RWPE1 (cell line): ENCODE measurements around the gene HSPBP1.

Experiments used
- CTCF ChIA-PET: fragments of 350-600 bp; sonication (Branson Sonifier 250); formaldehyde crosslinking; extraction: SDS; loops from one replicate; lab custom pipeline; 2021; lab: Yijun Ruan, JAX
- POLR2A ChIA-PET: fragments of 400-600 bp; formaldehyde crosslinking; extraction: SDS; loops from one replicate; lab custom pipeline; 2020; ENCODE audit warnings: antibody characterized with exemption; ENCODE audit not compliant: low non-redundant PET; lab: Yijun Ruan, JAX
- DNase-seq: peaks from one replicate; pipeline ENCODE4 v3.0.0; 2012; ENCODE audit warnings: low spot score
- H3K27ac ChIP-seq: fragments of 450-650 bp; 2 replicates; pipeline ENCODE4 v1.5.1; 2017
- TF ChIP-seq, protein P1 (sequence below): fragments of 450-650 bp; conservative IDR thresholded peaks from 2 replicates; pipeline ENCODE4 v1.5.1; 2017; ENCODE audit warnings: low read depth, mild to moderate bottlenecking

HSPBP1 gene

DNA sequence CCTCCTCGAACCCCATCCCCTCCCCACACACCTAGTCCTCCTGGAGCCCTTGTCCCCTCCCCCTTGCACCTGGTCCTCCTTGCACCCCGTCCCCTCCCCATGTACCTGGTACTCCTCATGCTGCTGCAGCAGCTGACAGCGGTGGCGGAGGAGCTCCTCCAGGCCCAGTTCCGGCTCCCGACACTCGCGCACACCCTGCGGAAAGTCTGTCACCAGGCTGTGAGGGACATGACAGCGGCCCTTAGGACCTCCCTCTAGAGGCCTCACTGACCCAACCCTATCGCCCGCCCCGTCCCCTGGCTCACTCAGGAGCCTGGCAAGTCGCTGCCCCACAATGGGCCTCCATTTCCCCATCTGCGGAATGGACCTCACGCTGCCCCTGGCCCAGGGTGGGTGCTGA is 14.7 kb downstream of the HSPBP1 start:
- ChIA-PET POLR2A (no interaction called here), CTCF (no interaction called here)
- H3K27ac ChIP-seq = no peak overlapping the region
- TF ChIP-seq, protein P1, sequence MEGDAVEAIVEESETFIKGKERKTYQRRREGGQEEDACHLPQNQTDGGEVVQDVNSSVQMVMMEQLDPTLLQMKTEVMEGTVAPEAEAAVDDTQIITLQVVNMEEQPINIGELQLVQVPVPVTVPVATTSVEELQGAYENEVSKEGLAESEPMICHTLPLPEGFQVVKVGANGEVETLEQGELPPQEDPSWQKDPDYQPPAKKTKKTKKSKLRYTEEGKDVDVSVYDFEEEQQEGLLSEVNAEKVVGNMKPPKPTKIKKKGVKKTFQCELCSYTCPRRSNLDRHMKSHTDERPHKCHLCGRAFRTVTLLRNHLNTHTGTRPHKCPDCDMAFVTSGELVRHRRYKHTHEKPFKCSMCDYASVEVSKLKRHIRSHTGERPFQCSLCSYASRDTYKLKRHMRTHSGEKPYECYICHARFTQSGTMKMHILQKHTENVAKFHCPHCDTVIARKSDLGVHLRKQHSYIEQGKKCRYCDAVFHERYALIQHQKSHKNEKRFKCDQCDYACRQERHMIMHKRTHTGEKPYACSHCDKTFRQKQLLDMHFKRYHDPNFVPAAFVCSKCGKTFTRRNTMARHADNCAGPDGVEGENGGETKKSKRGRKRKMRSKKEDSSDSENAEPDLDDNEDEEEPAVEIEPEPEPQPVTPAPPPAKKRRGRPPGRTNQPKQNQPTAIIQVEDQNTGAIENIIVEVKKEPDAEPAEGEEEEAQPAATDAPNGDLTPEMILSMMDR = no peak
- no peak for DNase-seq

DNA sequence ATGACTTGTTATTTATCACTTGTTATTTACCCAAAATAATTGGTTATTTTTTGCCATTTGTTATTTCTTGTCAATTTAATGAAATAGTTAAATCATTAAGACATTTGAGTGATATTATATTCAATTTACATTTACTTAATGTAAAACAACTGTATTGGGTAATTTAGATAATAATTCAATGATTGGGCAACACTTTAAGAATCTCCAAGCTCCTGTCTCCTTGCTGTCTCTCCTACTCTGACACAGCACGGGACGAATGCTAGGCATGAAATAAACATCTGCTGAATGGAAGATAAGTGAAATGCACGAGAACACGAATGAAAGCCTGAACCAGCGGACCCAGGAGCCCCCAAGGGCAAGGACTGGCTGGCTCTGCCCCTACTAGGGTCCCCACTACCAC is 15.4 kb downstream of the HSPBP1 start:
- no peak for DNase-seq
- POLR2A ChIA-PET = no interaction called here
- TF ChIP-seq, protein P1 = no peak
- CTCF ChIA-PET = no interaction called here
- H3K27ac ChIP-seq = no peak overlapping the region

DNA sequence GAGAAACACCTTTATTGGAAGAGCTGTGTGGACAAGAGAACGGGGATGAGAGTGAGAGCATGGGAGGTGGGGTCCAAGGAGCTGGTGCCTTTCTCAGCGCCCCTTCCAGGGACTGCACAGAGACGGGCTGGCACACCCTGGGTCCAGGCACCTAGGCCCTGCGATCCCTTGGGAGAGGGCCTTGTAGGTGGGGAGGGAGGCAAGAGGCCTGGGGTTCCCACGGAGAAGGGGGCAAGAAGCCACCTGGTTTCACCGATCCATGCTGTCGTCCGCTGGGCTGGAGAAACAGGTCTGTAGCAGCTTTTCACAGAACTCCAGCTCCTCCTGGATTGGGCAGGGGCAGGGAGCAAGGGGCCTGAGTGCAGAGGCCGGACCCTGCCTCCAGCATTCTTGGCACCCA is 17.6 kb downstream of the HSPBP1 start:
- H3K27ac ChIP-seq = peak overlapping the region; percentile 14; the same call in 1 of the 2 replicates

DNA sequence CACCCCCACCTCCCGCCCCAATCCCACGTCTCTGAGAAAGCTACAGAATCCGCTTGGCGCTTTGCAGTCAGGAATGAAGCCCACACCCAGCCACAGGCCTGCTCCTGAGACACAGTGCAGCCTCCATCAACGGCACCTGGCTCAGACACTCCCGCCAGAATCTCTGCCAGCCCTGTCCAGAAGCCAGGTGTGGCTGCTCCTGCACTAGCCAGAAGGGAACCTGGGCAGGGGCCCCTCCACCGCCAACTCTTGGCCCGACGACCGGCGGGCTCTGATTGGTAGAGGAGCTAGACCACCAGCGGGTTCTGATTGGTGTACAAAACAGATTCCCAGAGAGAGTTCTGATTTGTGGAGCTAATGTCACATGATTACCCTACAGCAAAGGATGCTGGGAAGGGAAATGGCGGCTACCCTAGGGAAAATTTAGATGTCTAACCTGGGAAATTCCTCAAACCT is 18.2 kb downstream of the HSPBP1 start:
- TF ChIP-seq, protein P1 = no peak
- POLR2A ChIA-PET = no interaction called here
- H3K27ac ChIP-seq = peak overlapping the region; percentile 99
- DNase-seq = no peak
- CTCF ChIA-PET = interaction anchor here (0.6 to 0.9 kb wide), 2 partner anchors 102 to 122 kb away, joined by 3 read pairs; partner anchors contain the start of gene TMEM238

More for the DNA sequence above, 17.6 kb downstream of the HSPBP1 start:
- CTCF ChIA-PET = no interaction called here
- TF ChIP-seq, protein P1 = no peak
- no peak for DNase-seq
- POLR2A ChIA-PET = no interaction called here

DNA sequence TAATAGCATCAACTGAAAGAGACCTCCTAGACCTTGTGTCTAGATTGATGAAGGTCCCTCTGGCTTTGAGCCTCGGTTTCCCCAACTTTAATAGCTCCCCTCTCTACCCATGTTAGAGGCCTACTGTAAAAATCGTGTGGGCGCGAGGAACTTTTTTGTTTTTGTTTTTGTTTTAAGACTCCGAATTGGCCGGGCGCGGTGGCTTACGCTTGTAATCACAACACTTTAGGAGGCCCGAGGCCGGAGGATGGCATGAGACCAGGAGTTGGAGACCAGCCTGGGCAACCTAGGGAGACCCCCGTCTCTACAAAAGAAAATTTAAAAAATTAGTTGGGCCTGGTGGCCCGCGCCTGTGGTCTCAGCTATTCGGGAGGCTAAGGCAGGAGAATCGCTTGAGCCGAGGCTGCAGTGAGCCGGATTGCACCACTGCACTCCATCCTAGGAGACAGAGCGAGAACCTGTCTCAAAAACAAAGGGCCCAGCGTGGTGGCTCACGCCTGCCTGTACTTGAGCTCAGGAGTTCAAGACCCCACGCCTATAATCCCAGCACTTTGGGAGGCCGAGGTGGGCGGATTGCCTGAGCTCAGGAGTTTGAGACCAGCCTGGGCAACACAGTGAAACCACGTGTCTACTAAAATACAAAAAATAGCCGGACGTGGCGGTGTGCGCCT is 20.2 kb downstream of the HSPBP1 start:
- TF ChIP-seq, protein P1 = no peak
- peak overlapping the region; percentile 99 for H3K27ac ChIP-seq
- ChIA-PET POLR2A (interaction anchor here (0.6 to 1.3 kb wide), 4 partner anchors 12 to 155 kb away, joined by 3 to 5 read pairs (median 3); partner anchors contain the start of gene HSPBP1), CTCF (no interaction called here)
- no peak for DNase-seq

DNA sequence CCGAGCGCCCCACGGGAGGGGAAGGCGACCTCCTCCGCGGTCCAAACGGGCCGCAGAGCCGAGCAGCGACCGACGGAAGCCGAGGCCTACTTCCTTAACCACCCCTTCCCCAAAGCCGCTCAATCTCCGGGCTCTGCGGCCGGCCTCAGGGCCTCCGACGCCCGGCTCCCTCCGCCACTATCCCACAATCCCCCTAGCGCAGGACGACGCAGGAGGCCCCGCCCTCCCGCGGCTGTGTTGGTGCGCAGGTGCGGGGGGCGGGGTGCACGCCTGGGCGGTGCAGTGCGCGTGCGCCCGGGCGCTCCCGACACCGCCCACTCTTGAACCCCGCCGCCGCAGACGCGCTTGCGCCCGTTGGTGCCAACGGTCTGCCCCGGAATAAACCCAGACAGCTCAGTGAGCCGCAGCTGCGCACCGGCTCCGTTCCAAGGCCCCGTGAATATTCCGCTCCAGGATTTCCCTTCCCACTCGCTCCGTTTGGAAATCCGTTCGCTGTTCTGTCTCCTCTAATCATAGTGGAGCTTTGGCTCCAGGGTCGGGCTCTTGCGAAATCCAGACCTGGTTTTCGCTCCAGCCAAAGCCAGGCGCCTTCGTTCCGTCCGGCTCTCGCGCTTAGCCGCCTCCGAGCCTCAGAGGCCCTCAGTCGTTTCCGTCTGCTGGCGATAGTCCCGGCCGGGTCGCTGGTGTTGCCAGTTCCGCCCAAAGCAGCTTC is 20.9 kb downstream of the HSPBP1 start, which contains the start of gene PPP6R1:
PPP6R1 (minus strand) TSS at position 190 of the 712 bp plus-strand sequence. CDS start 11,914 bp downstream, outside the sequence.
- H3K27ac ChIP-seq = peak within 1 kb of the TSS; percentile 99
- ChIA-PET CTCF (no interaction called here), POLR2A (interaction anchor here (0.6 to 1.3 kb wide), 6 partner anchors 11 to 154 kb away, joined by 3 to 5 read pairs (median 3); partner anchors contain the start of gene HSPBP1)
- TF ChIP-seq, protein P1 = no peak
- peak; percentile 99 for DNase-seq
